ENCODE measurements around the gene CELA2B.

Gene CELA2B

DNA sequence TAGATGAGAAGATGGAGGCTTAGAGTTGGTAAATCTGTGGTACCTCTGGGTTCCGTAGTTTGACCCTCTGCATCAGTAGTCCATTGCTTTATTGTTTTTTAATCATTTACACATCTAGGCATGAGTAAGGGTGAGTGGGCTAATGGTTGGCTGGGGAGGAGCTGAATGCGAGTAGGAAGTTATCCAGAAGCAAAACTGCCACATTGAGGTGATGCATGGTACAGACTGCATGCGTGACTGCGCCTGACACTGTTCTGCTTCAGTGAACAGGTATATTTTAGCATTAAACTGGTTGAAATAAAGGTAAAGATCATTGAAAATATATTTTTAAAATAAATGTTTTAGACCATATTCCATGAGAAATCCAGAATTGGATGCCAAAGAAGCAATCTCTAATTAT, 55.1 kb downstream of the CELA2B start:
- Mint-ChIP-seq H3K36me3 (ENCODE audit: low read depth) (peaks cover 9% of the 10 kb centered on the region), H3K4me1 (ENCODE audit: low read depth) (peaks cover 25% of the 10 kb centered on the region), H3K4me3 (no peak overlapping the region), H3K9me3 (no peaks in the 10 kb centered on the region), H3K27ac (no peak overlapping the region), H3K27me3 (ENCODE audit: low read depth) (no peaks in the 10 kb centered on the region)

GRCh38 chr1:15531682-15532081, 55.8 kb downstream of the CELA2B start:
- Mint-ChIP-seq H3K36me3 (ENCODE audit: low read depth) (peaks cover 13% of the 10 kb centered on the region), H3K27ac (no peak overlapping the region), H3K9me3 (no peaks in the 10 kb centered on the region), H3K4me1 (ENCODE audit: low read depth) (peaks cover 20% of the 10 kb centered on the region), H3K4me3 (no peak overlapping the region), H3K27me3 (ENCODE audit: low read depth) (no peaks in the 10 kb centered on the region)

- no peaks in the 10 kb centered on the region for H3K4me1 Mint-ChIP-seq (ENCODE audit: low read depth)
- no peaks in the 10 kb centered on the region for H3K27me3 Mint-ChIP-seq (ENCODE audit: low read depth)
- H3K4me3 Mint-ChIP-seq: no peak overlapping the region
- no peak overlapping the region for H3K27ac Mint-ChIP-seq
- H3K36me3 Mint-ChIP-seq (ENCODE audit: low read depth): peaks cover 28% of the 10 kb centered on the region
- no peaks in the 10 kb centered on the region for H3K9me3 Mint-ChIP-seq
Observed at GRCh38 chr1:15538771-15539170, 62.9 kb downstream of the CELA2B start.

GRCh38 chr1:15540186-15540585, 64.3 kb downstream of the CELA2B start:
- H3K27me3 Mint-ChIP-seq (ENCODE audit: low read depth): no peaks in the 10 kb centered on the region
- H3K27ac Mint-ChIP-seq: no peak overlapping the region
- H3K4me3 Mint-ChIP-seq: no peak overlapping the region
- no peaks in the 10 kb centered on the region for H3K4me1 Mint-ChIP-seq (ENCODE audit: low read depth)
- peaks cover 28% of the 10 kb centered on the region for H3K36me3 Mint-ChIP-seq (ENCODE audit: low read depth)
- no peaks in the 10 kb centered on the region for H3K9me3 Mint-ChIP-seq
